Smooth muscle cell (in vitro differentiated cells): Measurements from ENCODE around the gene MB21D2. TPM values are rescaled to one million over a fixed set of nuclear protein-coding genes. Genes with fewer than 3 reads are reported as not detected.

Experiments
- DNase-seq: peaks from one replicate; lab custom pipeline; 2025; ENCODE audit not compliant: unreplicated experiment; lab: John Stamatoyannopoulos, UW
- H2AFZ ChIP-seq: fragments of 200-600 bp; sonication (generic); 2 replicates; pipeline ENCODE4 v1.6.0; 2016; ENCODE audit warnings: antibody characterized with exemption, low read depth, mild to moderate bottlenecking
- H3F3A ChIP-seq: fragments of 200-600 bp; sonication (generic); 2 replicates; pipeline ENCODE4 v1.6.0; 2017; ENCODE audit warnings: antibody characterized with exemption, low read depth
- H3K27ac ChIP-seq: fragments of 200-600 bp; sonication (generic); 2 replicates; pipeline ENCODE4 v1.5.1; 2016; ENCODE audit warnings: low read depth, mild to moderate bottlenecking
- H3K27me3 ChIP-seq: fragments of 200-600 bp; sonication (generic); 2 replicates; pipeline ENCODE4 v1.6.1; 2016; ENCODE audit warnings: low read depth, mild to moderate bottlenecking
- H3K36me3 ChIP-seq: fragments of 200-600 bp; sonication (generic); 2 replicates; pipeline ENCODE4 v1.5.1; 2016; ENCODE audit warnings: low read depth
- H3K4me1 ChIP-seq: fragments of 200-600 bp; sonication (generic); 2 replicates; pipeline ENCODE4 v1.5.1; 2016; ENCODE audit warnings: low read depth
- H3K4me2 ChIP-seq: fragments of 200-600 bp; sonication (generic); 2 replicates; pipeline ENCODE4 v1.6.0; 2016; ENCODE audit warnings: mild to moderate bottlenecking
- H3K4me3 ChIP-seq: fragments of 200-600 bp; sonication (generic); 2 replicates; pipeline ENCODE4 v1.5.1; 2016; ENCODE audit warnings: mild to moderate bottlenecking
- H3K79me2 ChIP-seq: fragments of 200-600 bp; sonication (generic); 2 replicates; pipeline ENCODE4 v1.6.0; 2016; ENCODE audit warnings: low read depth, mild to moderate bottlenecking
- H3K9ac ChIP-seq: fragments of 200-600 bp; sonication (generic); 2 replicates; pipeline ENCODE4 v1.6.0; 2016; ENCODE audit warnings: low read depth
- H3K9me3 ChIP-seq: fragments of 200-600 bp; sonication (generic); replicated peaks from 2 replicates; pipeline ENCODE4 v1.5.1; 2016; ENCODE audit warnings: low read depth
- H4K20me1 ChIP-seq: fragments of 200-600 bp; sonication (generic); 2 replicates; pipeline ENCODE4 v1.6.0; 2016; ENCODE audit warnings: low read depth
- WGBS: methylation state at CpG from one replicate; pipeline ENCODE4 v1.1.7; 2016; ENCODE audit warnings: low lambda C conversion rate; 5-methylcytosine and 5-hydroxymethylcytosine counted together
- polyA plus RNA-seq: library from polyadenylated mRNA; unstranded; fragments of >200 nt; fragmentation: Nextera tagmentation; extraction: Ambion mirVana; gene quantifications from 2 replicates; pipeline ENCODE4 v1.2.1, GENCODE V29; 2016
- total RNA-seq: library from RNA; depleted of rRNA; stranded (reverse); fragments of >200 nt; gene quantifications from 2 replicates; pipeline ENCODE4 v1.2.3, GENCODE V29; 2014
- TF ChIP-seq, protein P1 (sequence below): fragments of 200-600 bp; sonication (generic); IDR thresholded peaks from 2 replicates; pipeline ENCODE4 v1.5.1; 2017; ENCODE audit warnings: borderline replicate concordance, mild to moderate bottlenecking, antibody characterized with exemption; ENCODE audit not compliant: insufficient read depth, poor library complexity, severe bottlenecking

Gene MB21D2
- total and polyA plus RNA-seq, 2 experiments from 2014 or later, result 5.2 to 17.1 TPM

DNA sequence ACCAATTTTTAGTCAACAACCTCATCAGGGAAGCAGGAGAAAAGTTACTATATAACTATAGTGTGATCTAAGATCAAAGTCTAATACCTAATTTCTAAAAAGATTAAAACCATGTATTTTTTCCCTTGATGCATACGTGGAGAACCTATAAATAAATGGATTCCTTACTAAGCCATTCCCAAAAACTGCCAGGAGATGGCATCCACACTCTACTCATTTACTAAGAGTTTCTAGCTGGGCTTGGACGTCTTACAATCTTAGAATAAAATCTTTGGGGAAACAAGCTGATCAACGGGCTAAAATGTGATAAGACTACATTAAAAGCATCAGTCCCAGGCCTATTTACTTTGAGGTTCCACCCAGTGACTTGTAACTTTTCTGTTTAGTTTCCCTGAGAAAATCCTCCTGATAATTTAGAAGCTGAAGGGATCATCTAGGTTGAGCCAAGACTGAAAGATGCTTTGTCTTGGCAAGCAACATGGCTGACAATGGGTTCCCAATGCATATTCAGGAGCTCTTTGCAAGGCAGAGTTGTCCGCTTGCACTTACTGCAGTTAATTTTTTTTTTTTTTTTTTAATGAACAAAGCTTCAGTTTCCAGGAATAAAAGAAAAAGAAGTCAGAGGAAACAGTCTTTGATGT lies 104.8 kb downstream of the MB21D2 start:
- no peaks in the 10 kb centered on the region for H3K36me3 ChIP-seq
- peaks cover 66% of the 10 kb centered on the region for H4K20me1 ChIP-seq
- no peaks in the 10 kb centered on the region for H3K27me3 ChIP-seq
- H3K27ac ChIP-seq, result no peak overlapping the region
- no peak for DNase-seq
- 35% methylated on average over 4 of the region's 4 CpGs for WGBS
- H3F3A ChIP-seq, result no peaks in the 10 kb centered on the region
- no peaks in the 10 kb centered on the region for H3K9me3 ChIP-seq
- TF ChIP-seq, protein P1, sequence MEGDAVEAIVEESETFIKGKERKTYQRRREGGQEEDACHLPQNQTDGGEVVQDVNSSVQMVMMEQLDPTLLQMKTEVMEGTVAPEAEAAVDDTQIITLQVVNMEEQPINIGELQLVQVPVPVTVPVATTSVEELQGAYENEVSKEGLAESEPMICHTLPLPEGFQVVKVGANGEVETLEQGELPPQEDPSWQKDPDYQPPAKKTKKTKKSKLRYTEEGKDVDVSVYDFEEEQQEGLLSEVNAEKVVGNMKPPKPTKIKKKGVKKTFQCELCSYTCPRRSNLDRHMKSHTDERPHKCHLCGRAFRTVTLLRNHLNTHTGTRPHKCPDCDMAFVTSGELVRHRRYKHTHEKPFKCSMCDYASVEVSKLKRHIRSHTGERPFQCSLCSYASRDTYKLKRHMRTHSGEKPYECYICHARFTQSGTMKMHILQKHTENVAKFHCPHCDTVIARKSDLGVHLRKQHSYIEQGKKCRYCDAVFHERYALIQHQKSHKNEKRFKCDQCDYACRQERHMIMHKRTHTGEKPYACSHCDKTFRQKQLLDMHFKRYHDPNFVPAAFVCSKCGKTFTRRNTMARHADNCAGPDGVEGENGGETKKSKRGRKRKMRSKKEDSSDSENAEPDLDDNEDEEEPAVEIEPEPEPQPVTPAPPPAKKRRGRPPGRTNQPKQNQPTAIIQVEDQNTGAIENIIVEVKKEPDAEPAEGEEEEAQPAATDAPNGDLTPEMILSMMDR, result peak; percentile 77
- H2AFZ ChIP-seq, result no peak overlapping the region
- H3K4me3 ChIP-seq, result no peak overlapping the region
- H3K4me1 ChIP-seq, result no peaks in the 10 kb centered on the region
- H3K79me2 ChIP-seq, result peaks cover 17% of the 10 kb centered on the region
- H3K4me2 ChIP-seq, result no peak overlapping the region
- H3K9ac ChIP-seq, result no peak overlapping the region

DNA sequence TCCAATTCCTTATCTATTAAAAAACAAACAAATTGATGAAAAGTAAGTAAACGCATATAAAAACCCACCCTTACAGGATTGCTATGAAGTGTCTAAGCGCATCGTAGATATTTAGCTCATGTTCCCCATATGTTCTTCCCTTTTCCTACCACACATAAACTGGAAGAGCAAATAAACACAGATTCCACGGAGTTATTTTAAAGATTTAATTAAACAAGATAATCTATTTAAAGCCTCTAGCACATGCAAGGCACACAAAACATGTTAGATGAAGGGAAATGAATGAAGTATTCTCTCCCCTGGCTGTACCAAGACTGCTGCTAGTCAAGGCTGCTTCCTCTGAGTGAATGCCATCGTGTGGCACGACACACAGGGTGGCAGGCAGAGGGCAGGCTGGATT lies 111.9 kb downstream of the MB21D2 start:
- Histone ChIP-seq H3K36me3 (no peaks in the 10 kb centered on the region), H3F3A (no peaks in the 10 kb centered on the region), H3K79me2 (peaks cover 12% of the 10 kb centered on the region), H3K4me2 (no peak overlapping the region), H4K20me1 (peaks cover 82% of the 10 kb centered on the region), H3K4me1 (no peaks in the 10 kb centered on the region), H3K27ac (no peak overlapping the region), H3K9ac (no peak overlapping the region), H3K9me3 (no peaks in the 10 kb centered on the region), H3K27me3 (no peaks in the 10 kb centered on the region), H2AFZ (no peak overlapping the region), H3K4me3 (no peak overlapping the region)
- TF ChIP-seq, protein P1, result no peak
- WGBS, result 93% methylated on average over 6 of the region's 6 CpGs
- DNase-seq, result no peak

DNA sequence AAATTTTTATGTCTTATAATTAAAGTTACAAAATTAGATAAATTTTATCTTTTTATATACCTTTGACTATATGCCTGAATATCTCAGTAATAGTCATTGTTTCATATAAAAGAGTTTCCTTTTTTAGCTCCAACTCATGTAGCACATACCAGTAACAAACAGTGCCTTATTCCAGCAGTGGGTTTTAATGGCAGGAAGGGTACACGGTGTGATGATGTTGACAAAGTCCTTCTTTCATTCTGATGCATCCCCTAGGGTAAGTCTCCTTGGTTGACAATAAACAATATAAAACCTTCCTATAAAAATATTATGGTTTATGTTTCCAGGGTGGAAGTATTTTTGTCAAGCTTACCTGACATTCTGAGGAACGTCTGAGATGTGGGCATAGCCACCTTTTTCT lies 113.2 kb downstream of the MB21D2 start:
- H3K79me2 ChIP-seq, result peaks cover 12% of the 10 kb centered on the region
- H3K27ac ChIP-seq, result no peak overlapping the region
- 89% methylated on average over 2 of the region's 2 CpGs for WGBS
- no peaks in the 10 kb centered on the region for H3K27me3 ChIP-seq
- TF ChIP-seq, protein P1, result no peak
- no peaks in the 10 kb centered on the region for H3K9me3 ChIP-seq
- H3F3A ChIP-seq, result no peaks in the 10 kb centered on the region
- H3K4me3 ChIP-seq, result no peak overlapping the region
- H3K36me3 ChIP-seq, result no peaks in the 10 kb centered on the region
- H2AFZ ChIP-seq, result no peak overlapping the region
- H3K9ac ChIP-seq, result no peak overlapping the region
- H3K4me2 ChIP-seq, result no peak overlapping the region
- DNase-seq, result no peak
- no peaks in the 10 kb centered on the region for H3K4me1 ChIP-seq
- H4K20me1 ChIP-seq, result peaks cover 78% of the 10 kb centered on the region
